Epidermal melanocyte (primary cell): ENCODE measurements around the gene ITGA11.

Source experiments
- DNase-seq: peaks from one replicate; pipeline ENCODE4 v3.0.0; 2011; ENCODE audit warnings: low spot score; ENCODE audit not compliant: insufficient read length

The ITGA11 gene

GRCh38 chr15:68332266-68332665, 99.7 kb downstream of the ITGA11 start:
- no peak for DNase-seq

GRCh38 chr15:68330901-68331300, 101.1 kb downstream of the ITGA11 start:
- DNase-seq: no peak

- no peak for DNase-seq
These were observed 101.5 kb downstream of the ITGA11 start for GRCh38 chr15:68330416-68330815.

GRCh38 chr15:68328964-68329363, 103.0 kb downstream of the ITGA11 start:
- DNase-seq: no peak

GRCh38 chr15:68328443-68328842, 103.5 kb downstream of the ITGA11 start:
- DNase-seq: no peak

- no peak for DNase-seq
These were observed 105.1 kb downstream of the ITGA11 start for GRCh38 chr15:68326711-68327354.

- no peak for DNase-seq
These were observed 106.2 kb downstream of the ITGA11 start for GRCh38 chr15:68325726-68326125.

- no peak for DNase-seq
These were observed 109.2 kb downstream of the ITGA11 start for GRCh38 chr15:68322796-68323195.

GRCh38 chr15:68321229-68321628, 110.7 kb downstream of the ITGA11 start:
- no peak for DNase-seq

GRCh38 chr15:68319997-68320396, 112.0 kb downstream of the ITGA11 start:
- DNase-seq: no peak

- DNase-seq: no peak
These were observed 112.7 kb downstream of the ITGA11 start for GRCh38 chr15:68318931-68319909.

GRCh38 chr15:68318008-68318835, 113.7 kb downstream of the ITGA11 start:
- DNase-seq: no peak

GRCh38 chr15:68317281-68318007, 114.5 kb downstream of the ITGA11 start:
- DNase-seq: no peak

- no peak for DNase-seq
These were observed 115.7 kb downstream of the ITGA11 start for GRCh38 chr15:68316061-68316804.

- DNase-seq: no peak
These were observed 116.4 kb downstream of the ITGA11 start for GRCh38 chr15:68315495-68316031.

- DNase-seq: no peak
These were observed 116.9 kb downstream of the ITGA11 start for GRCh38 chr15:68315035-68315434.

- no peak for DNase-seq
These were observed 117.4 kb downstream of the ITGA11 start for GRCh38 chr15:68314563-68314962.

- DNase-seq: no peak
These were observed 118.2 kb downstream of the ITGA11 start for GRCh38 chr15:68313501-68314410.

- no peak for DNase-seq
These were observed 119.2 kb downstream of the ITGA11 start for GRCh38 chr15:68312701-68313204.
